Measurements from ENCODE around the gene CHID1. TPM values are rescaled to one million over a fixed set of nuclear protein-coding genes. Genes with fewer than 3 reads are reported as not detected.

CHID1 gene
- total RNA-seq, 2 donors from 2014 or later: 61.2 to 195 TPM

GRCh38 chr11:865462-866430 lies 44.9 kb downstream of the CHID1 start:
- no peaks in the 10 kb centered on the region for H3K27me3 ChIP-seq (replicated peaks; ENCODE audit: insufficient read depth)
- ATAC-seq (ENCODE audit: insufficient number of reproducible peaks, low FRiP score, low read depth) (no peak), DNase-seq (ENCODE audit: low spot score) (no peak)
- TF ChIP-seq CTCF (IDR thresholded peaks at IDR 0.05): no peak
- H3K36me3 ChIP-seq: peaks cover 6% of the 10 kb centered on the region
- no peaks in the 10 kb centered on the region for H3K4me1 ChIP-seq (ENCODE audit: control insufficient read depth in 1 of 2, low read depth in 2 of 2)
- H3K9me3 ChIP-seq: no peaks in the 10 kb centered on the region
- no peak overlapping the region for H3K4me3 ChIP-seq
- no peak overlapping the region for H3K27ac ChIP-seq

DNA sequence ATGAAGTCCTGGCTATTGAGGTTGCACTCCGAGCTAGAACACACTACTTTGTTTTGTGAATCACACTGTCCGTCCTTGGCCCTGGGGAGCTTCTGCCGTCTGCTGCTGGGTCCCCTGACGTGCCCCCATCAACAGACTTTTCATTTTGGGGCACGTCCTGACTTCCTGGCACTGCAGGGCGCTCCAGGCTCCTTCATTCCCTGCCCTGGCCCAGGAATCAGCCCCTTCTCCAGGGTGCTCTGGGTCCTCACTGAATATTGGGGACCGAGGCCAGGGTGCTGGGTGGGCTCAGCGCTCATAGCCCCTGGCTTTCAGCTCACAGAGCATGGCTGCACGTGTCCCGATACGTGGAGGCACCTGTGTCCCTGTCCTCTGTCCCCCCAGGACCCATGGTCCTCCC lies 45.7 kb downstream of the CHID1 start:
- Histone ChIP-seq H3K27me3 (replicated peaks; ENCODE audit: insufficient read depth) (no peaks in the 10 kb centered on the region), H3K36me3 (peaks cover 6% of the 10 kb centered on the region), H3K9me3 (no peaks in the 10 kb centered on the region), H3K27ac (no peak overlapping the region), H3K4me1 (ENCODE audit: control insufficient read depth in 1 of 2, low read depth in 2 of 2) (peaks cover 0 to 1% of the 10 kb centered on the region in 2 donors), H3K4me3 (no peak overlapping the region)
- DNase-seq (ENCODE audit: low spot score) (no peak), ATAC-seq (ENCODE audit: insufficient number of reproducible peaks, low FRiP score, low read depth) (no peak)
- TF ChIP-seq CTCF (IDR thresholded peaks at IDR 0.05): no peak

GRCh38 chr11:863910-864827 lies 46.4 kb downstream of the CHID1 start:
- no peaks in the 10 kb centered on the region for H3K9me3 ChIP-seq
- no peaks in the 10 kb centered on the region for H3K27me3 ChIP-seq (replicated peaks; ENCODE audit: insufficient read depth)
- DNase-seq (ENCODE audit: low spot score) (no peak), ATAC-seq (ENCODE audit: insufficient number of reproducible peaks, low FRiP score, low read depth) (no peak)
- H3K4me1 ChIP-seq (ENCODE audit: control insufficient read depth in 1 of 2, low read depth in 2 of 2): peaks cover 0 to 7% of the 10 kb centered on the region in 2 donors
- no peak overlapping the region for H3K4me3 ChIP-seq
- H3K27ac ChIP-seq: no peak overlapping the region
- no peak for TF ChIP-seq CTCF (IDR thresholded peaks at IDR 0.05)
- peaks cover 6% of the 10 kb centered on the region for H3K36me3 ChIP-seq

DNA sequence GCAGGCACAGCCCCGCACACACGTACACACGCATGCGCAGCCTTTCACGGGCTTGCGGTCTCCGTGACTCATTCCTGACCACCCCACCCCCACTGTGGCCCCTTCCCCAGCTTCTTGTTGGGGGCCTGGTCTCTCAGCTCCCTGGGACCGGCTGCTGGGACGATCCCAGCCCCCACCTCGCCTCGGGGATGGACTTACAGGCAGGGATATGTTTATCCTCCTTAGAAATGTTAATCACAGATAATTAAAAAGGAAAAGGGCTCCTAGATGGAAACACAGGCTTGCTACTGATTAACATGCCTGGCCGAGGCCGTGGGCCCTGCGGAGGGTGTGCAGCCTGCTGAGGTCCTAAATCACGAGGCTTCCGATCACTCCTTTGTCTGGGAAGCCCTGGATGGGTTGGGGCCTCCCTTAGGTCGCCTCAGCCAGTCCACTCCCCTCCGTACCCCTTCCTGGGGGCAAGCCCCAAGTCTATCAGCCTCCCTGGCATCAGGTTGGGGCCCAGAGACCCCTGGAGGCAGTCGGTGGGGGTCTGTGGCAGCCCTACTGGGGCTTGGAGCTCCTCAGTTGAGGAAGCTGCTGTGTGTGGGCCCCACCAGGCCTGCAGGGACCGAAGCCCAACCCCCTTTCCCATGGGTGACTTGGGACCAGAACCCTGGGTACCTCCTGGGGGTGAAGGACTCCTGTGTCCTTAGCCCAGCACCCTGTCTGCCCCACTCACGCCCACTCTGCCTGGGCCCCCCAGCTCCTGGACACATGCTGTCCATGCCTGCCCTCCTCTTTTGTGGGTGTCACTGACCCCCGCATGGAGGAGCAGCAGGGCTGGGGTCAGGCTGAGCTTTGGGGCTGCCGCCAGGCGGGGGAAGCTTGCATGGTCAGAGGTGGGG lies 47.3 kb downstream of the CHID1 start:
- Histone ChIP-seq H3K27me3 (replicated peaks; ENCODE audit: insufficient read depth) (no peaks in the 10 kb centered on the region), H3K9me3 (no peaks in the 10 kb centered on the region), H3K4me1 (ENCODE audit: control insufficient read depth in 1 of 2, low read depth in 2 of 2) (peaks cover 0 to 7% of the 10 kb centered on the region in 2 donors), H3K27ac (no peak overlapping the region), H3K36me3 (peaks cover 6% of the 10 kb centered on the region), H3K4me3 (no peak overlapping the region)
- TF ChIP-seq CTCF (IDR thresholded peaks at IDR 0.05): no peak
- no peak for DNase-seq (ENCODE audit: low spot score)
- ATAC-seq (ENCODE audit: insufficient number of reproducible peaks, low FRiP score, low read depth): no peak

All from thoracic aorta (tissue), 2 donors.